Testis (tissue), 5 donors: ENCODE measurements around the gene C2orf42. TPM values are rescaled to one million over a fixed set of nuclear protein-coding genes. Genes with fewer than 3 reads are reported as not detected.
"Not testable (repeated sequence)": the region's sequence is repeated elsewhere in the genome, so short reads cannot be mapped to it uniquely, and the experiment has no call there.

ENCODE experiments used
- DNase-seq: peaks from one replicate; pipeline ENCODE4 v3.0.0-alpha.2; 2019
- H3K27ac ChIP-seq, 2 donors: fragments of 200-600 bp; sonication (generic); one replicate each; pipeline ENCODE4 v1.5.1; 2019
- H3K27me3 ChIP-seq: fragments of 200-600 bp; sonication (generic); one replicate; pipeline ENCODE4 v1.5.1; 2019
- H3K36me3 ChIP-seq: fragments of 200-600 bp; sonication (generic); one replicate; pipeline ENCODE4 v1.5.1; 2017; ENCODE audit warnings: low read depth; ENCODE audit errors: missing control alignments
- H3K4me1 ChIP-seq: fragments of 200-600 bp; sonication (generic); one replicate; pipeline ENCODE4 v1.5.1; 2019
- H3K4me3 ChIP-seq, 2 donors: fragments of 200-600 bp; sonication (generic); one replicate each; pipeline ENCODE4 v1.5.1; 2017 to 2019
- H3K9me3 ChIP-seq: fragments of 200-600 bp; sonication (generic); one replicate; pipeline ENCODE4 v1.5.1; 2017
- POLR2A ChIP-seq: fragments of 450-650 bp; IDR thresholded peaks from one replicate; pipeline ENCODE4 v1.6.1; 2017; ENCODE audit warnings: antibody characterized with exemption, mild to moderate bottlenecking, moderate library complexity
- WGBS, 2 donors: methylation state at CpG; one replicate each; pipeline ENCODE4 v1.1.5; 2018; 5-methylcytosine and 5-hydroxymethylcytosine counted together
- intact Hi-C: fragments of 100-400 bp; cut with DNase I; formaldehyde crosslinking; loops from one replicate; pipeline ENCODE4 v1.15.1; 2023; ENCODE audit warnings: low total_unique reads
- long read RNA-seq, 2 donors: transcript quantifications; one replicate each; lab custom pipeline, GENCODE V29; 2026
- polyA plus RNA-seq: library from polyadenylated mRNA; stranded (reverse); fragments of 350-450 nt; fragmentation: Illumina TruSeq; extraction: RNeasy Lipid Tissue Mini Kit (QIAGEN cat#74804); gene quantifications from one replicate; pipeline ENCODE4 v1.2.3, GENCODE V29; 2014; ENCODE audit warnings: low read depth, low replicate concordance; ENCODE audit not compliant: insufficient read depth
- total RNA-seq, 2 donors: library from RNA; depleted of rRNA; stranded (reverse); fragments of >200 nt; gene quantifications; one replicate each; pipeline ENCODE4 v1.2.3, GENCODE V29; 2016
- TF ChIP-seq, protein P1 (sequence below), 3 experiments: fragments of 450-650 bp in 2 of 3; fragments of 200-600 bp in 1 of 3; sonication (generic) in 1 of 3; IDR thresholded peaks; one replicate each; pipeline ENCODE4 v1.5.1; 2016 to 2019; ENCODE audit warnings: antibody characterized with exemption in 3 of 3, mild to moderate bottlenecking in 2 of 3, moderate library complexity in 1 of 3

C2orf42 gene
- total RNA-seq (10 to 100 TPM; 61.6 to 94.4 TPM), polyA plus RNA-seq (175 TPM)
- long read RNA-seq, donor 1, partial matches to known transcripts = 0 of 4 reads
- long read RNA-seq, donor 1, other reads (novel, unspliced or antisense) = 0 of 4 reads
- long read RNA-seq, donor 2, partial matches to known transcripts = 0 of 2 reads
- long read RNA-seq, donor 2, other reads (novel, unspliced or antisense) = 0 of 2 reads

GRCh38 chr2:70190418-70191243, at the start of gene C2orf42:
Gene C2orf42 (minus strand): TSS chr2:70191019. CDS start chr2:70181985, 9,034 bp downstream.
- Histone ChIP-seq H3K9me3 (no peaks in the 10 kb centered on the region), H3K4me3 (peak within 1 kb of the TSS; percentile 67 to 76), H3K4me1 (no peaks in the 10 kb centered on the region), H3K36me3 (no peaks in the 10 kb centered on the region), H3K27ac (peak within 1 kb of the TSS; percentile 91 to 96), H3K27me3 (no peaks in the 10 kb centered on the region)
- 0% methylated on average over 25 to 59 of the region's 60 CpGs for WGBS, 2 donors
- DNase-seq = peak; percentile 97
- peak; percentile 67 for TF ChIP-seq POLR2A
- TF ChIP-seq, protein P1, sequence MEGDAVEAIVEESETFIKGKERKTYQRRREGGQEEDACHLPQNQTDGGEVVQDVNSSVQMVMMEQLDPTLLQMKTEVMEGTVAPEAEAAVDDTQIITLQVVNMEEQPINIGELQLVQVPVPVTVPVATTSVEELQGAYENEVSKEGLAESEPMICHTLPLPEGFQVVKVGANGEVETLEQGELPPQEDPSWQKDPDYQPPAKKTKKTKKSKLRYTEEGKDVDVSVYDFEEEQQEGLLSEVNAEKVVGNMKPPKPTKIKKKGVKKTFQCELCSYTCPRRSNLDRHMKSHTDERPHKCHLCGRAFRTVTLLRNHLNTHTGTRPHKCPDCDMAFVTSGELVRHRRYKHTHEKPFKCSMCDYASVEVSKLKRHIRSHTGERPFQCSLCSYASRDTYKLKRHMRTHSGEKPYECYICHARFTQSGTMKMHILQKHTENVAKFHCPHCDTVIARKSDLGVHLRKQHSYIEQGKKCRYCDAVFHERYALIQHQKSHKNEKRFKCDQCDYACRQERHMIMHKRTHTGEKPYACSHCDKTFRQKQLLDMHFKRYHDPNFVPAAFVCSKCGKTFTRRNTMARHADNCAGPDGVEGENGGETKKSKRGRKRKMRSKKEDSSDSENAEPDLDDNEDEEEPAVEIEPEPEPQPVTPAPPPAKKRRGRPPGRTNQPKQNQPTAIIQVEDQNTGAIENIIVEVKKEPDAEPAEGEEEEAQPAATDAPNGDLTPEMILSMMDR (IDR thresholded peaks at IDR 0.05) = no peak
- intact Hi-C loops = no loop called here

GRCh38 chr2:70240599-70240998, 49.8 kb upstream of the C2orf42 start:
- Histone ChIP-seq H3K9me3 (no peaks in the 10 kb centered on the region), H3K4me1 (no peaks in the 10 kb centered on the region)
- intact Hi-C loops = no loop called here

DNA sequence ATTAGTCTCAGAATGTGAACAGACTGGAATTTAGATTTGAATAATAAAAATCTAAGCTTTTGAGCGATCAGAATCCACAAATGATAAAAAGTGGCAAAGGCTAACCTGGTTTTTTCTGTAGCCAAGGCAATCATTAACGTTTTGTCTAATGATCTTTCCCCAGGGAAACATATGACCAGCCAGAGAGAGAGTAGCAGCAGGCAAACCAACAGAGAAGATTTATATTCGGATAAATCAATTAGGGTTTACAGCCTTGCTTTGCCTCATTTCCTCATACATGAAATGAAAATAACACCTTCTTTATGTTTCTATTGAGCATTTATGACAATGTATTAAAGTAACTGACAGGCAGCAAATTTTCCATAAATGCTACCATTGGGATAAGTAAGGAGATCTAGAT, 43.1 kb upstream of the C2orf42 start:
- no peaks in the 10 kb centered on the region for H3K27me3 ChIP-seq

More at GRCh38 chr2:70240599-70240998, 49.8 kb upstream of the C2orf42 start:
- TF ChIP-seq POLR2A = no peak
- TF ChIP-seq, protein P1 (IDR thresholded peaks at IDR 0.05) = no peak
- Histone ChIP-seq H3K4me3 (no peak overlapping the region), H3K27ac (no peak overlapping the region), H3K27me3 (no peaks in the 10 kb centered on the region), H3K36me3 (no peaks in the 10 kb centered on the region)
- no peak for DNase-seq
- 89 to 92% methylated on average over 3 of the region's 3 CpGs for WGBS, 2 donors

DNA sequence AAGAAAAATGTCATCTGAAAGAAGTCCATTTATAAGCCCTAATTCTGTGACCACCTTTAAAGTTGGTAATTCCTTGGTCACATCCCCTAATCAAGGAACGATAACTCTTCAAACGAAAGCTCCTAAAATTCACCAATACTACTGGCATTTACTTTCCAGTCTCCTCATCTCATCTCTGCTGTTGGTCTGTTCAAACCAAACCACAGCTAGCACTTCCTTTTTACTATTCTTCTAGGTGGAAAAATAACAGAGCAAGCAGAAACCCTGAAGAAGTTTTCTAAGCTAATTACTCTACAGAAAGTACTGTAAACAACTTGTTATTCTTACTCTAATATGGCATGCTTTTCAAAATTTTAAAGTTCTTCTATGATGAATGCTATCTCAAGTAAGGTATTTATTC, 36.0 kb upstream of the C2orf42 start:
- intact Hi-C loops = no loop called here
- no peaks in the 10 kb centered on the region for H3K4me1 ChIP-seq
- no peaks in the 10 kb centered on the region for H3K27me3 ChIP-seq
- 85 to 90% methylated on average over 2 of the region's 2 CpGs for WGBS, 2 donors
- H3K9me3 ChIP-seq = no peaks in the 10 kb centered on the region
- no peak overlapping the region for H3K27ac ChIP-seq
- no peak overlapping the region for H3K4me3 ChIP-seq
- TF ChIP-seq, protein P1 (IDR thresholded peaks at IDR 0.05) = no peak
- no peak for TF ChIP-seq POLR2A
- no peaks in the 10 kb centered on the region for H3K36me3 ChIP-seq
- no peak for DNase-seq

More for the DNA sequence above, 43.1 kb upstream of the C2orf42 start:
- TF ChIP-seq POLR2A = no peak
- TF ChIP-seq, protein P1 (IDR thresholded peaks at IDR 0.05) = no peak
- Histone ChIP-seq H3K36me3 (no peaks in the 10 kb centered on the region), H3K4me1 (no peaks in the 10 kb centered on the region), H3K27ac (no peak overlapping the region), H3K4me3 (no peak overlapping the region), H3K9me3 (no peaks in the 10 kb centered on the region)
- WGBS, 2 donors = 69 to 72% methylated on average over 3 of the region's 3 CpGs
- intact Hi-C loops = no loop called here
- no peak for DNase-seq

DNA sequence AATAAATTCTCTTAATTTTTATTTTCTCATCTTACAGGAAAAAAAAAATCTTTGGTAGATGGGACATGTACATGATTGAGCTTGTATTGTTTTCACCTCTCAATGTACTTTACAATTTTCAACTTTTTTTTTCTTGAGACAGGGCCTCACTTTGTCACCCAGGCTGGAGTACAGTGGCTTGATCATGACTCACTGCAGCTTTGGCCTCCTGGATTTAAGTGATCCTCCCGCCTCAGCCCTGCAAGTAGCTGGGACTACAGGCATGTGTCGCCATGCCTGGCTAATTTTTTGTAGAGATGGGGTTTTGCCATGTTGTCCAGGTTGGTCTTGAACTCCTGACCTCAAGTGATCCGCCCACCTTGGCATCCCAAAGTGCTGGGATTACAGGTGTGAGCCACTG, 32.5 kb upstream of the C2orf42 start:
- WGBS, 2 donors = 96 to 97% methylated on average over 3 of the region's 3 CpGs
- H3K4me1 ChIP-seq, H3K27me3 ChIP-seq, DNase-seq, H3K4me3 ChIP-seq, H3K27ac ChIP-seq, H3K36me3 ChIP-seq, H3K9me3 ChIP-seq, intact Hi-C loops: not testable (repeated sequence)
